ENCODE results near the gene COMMD8.

Gene COMMD8

GRCh38 chr4:47500776-47501175 is 37.3 kb upstream of the COMMD8 start:
- no peak overlapping the region for H3K27ac ChIP-seq
- H3K9ac ChIP-seq: no peak overlapping the region
- H3K4me2 ChIP-seq (ENCODE audit: low read length): no peak overlapping the region
- no peak overlapping the region for H2AFZ ChIP-seq
- no peaks in the 10 kb centered on the region for H3K9me3 ChIP-seq (ENCODE audit: control insufficient read depth, low read length)
- H3K36me3 ChIP-seq (ENCODE audit: control insufficient read depth, insufficient read depth, low read length): no peaks in the 10 kb centered on the region
- no peak for TF ChIP-seq CTCF (IDR thresholded peaks at IDR 0.05)
- no peaks in the 10 kb centered on the region for H3K27me3 ChIP-seq (ENCODE audit: control insufficient read depth, insufficient read depth, low read length)
- H3K79me2 ChIP-seq: no peaks in the 10 kb centered on the region
- H3K4me1 ChIP-seq: no peaks in the 10 kb centered on the region
- H3K4me3 ChIP-seq (ENCODE audit: low read depth, low read length): no peak overlapping the region

DNA sequence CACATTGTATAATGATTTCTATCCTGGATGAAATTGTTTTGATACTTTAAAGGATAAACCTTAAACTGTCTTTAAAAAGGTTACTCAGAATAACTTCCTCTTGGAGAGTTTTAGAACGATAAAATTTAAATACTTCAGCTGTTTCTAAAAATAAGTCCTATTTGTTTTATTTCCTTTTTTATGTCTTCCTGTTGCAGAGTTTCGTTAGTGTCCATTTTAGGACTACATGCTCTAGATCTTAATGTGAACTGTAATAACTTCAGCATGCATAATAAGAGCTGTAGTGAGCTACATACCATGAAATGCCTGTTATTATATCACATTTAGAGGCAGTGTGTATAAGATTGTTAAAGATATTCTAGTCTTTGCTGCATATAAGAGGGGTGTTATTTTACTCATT is 36.2 kb upstream of the COMMD8 start:
- Histone ChIP-seq H3K79me2 (no peaks in the 10 kb centered on the region), H3K36me3 (ENCODE audit: control insufficient read depth, insufficient read depth, low read length) (no peaks in the 10 kb centered on the region)

DNA sequence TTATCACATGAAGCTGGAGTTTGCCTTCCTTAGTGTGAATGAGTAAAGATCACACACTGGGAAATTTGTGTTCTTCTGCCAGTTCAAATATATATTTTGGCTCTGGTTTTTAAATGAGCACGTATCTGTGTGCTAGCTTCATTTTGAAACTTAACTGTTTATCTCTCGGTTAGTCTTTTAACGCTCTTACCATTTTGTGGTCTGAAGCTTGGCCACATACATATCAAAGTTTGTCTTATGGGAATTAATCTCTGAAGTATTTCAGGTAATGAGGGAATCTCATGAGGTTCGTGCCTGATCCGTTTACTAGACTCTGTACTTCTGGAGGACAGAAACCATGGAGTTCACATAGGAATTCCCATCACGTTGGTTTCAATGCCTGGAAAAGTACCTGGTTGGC is 35.4 kb upstream of the COMMD8 start:
- Histone ChIP-seq H2AFZ (no peak overlapping the region), H3K4me1 (no peaks in the 10 kb centered on the region), H3K9ac (no peak overlapping the region), H3K4me3 (ENCODE audit: low read depth, low read length) (no peak overlapping the region), H3K79me2 (no peaks in the 10 kb centered on the region), H3K27ac (no peak overlapping the region), H3K36me3 (ENCODE audit: control insufficient read depth, insufficient read depth, low read length) (no peaks in the 10 kb centered on the region), H3K4me2 (ENCODE audit: low read length) (no peak overlapping the region), H3K9me3 (ENCODE audit: control insufficient read depth, low read length) (no peaks in the 10 kb centered on the region), H3K27me3 (ENCODE audit: control insufficient read depth, insufficient read depth, low read length) (no peaks in the 10 kb centered on the region)
- no peak for TF ChIP-seq CTCF (IDR thresholded peaks at IDR 0.05)

More for the DNA sequence above, 36.2 kb upstream of the COMMD8 start:
- Histone ChIP-seq H3K4me3 (ENCODE audit: low read depth, low read length) (no peak overlapping the region), H3K27me3 (ENCODE audit: control insufficient read depth, insufficient read depth, low read length) (no peaks in the 10 kb centered on the region), H3K4me1 (no peaks in the 10 kb centered on the region), H3K27ac (peak overlapping the region; percentile 19), H3K9ac (no peak overlapping the region), H2AFZ (no peak overlapping the region), H3K9me3 (ENCODE audit: control insufficient read depth, low read length) (no peaks in the 10 kb centered on the region), H3K4me2 (ENCODE audit: low read length) (peak overlapping the region; percentile 20)
- TF ChIP-seq CTCF (IDR thresholded peaks at IDR 0.05): no peak

DNA sequence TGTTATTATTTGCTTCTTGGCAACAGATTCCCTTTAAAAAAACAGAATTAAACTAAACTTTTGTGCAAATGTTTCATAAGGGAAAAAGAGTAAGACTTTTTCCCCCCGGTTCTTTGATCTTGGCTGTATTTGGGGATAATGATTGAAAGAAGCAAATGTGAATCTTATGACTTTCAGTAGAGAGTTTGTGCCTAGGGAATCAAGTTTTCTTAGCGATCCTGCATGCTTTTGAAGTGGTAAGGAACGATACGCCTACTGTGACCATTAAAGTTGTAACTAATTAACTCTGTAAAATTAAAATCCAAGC is 30.6 kb upstream of the COMMD8 start:
- Histone ChIP-seq H2AFZ (no peak overlapping the region), H3K27me3 (ENCODE audit: control insufficient read depth, insufficient read depth, low read length) (no peaks in the 10 kb centered on the region), H3K9me3 (ENCODE audit: control insufficient read depth, low read length) (no peaks in the 10 kb centered on the region), H3K79me2 (peaks cover 2% of the 10 kb centered on the region), H3K4me1 (no peaks in the 10 kb centered on the region), H3K27ac (no peak overlapping the region), H3K9ac (no peak overlapping the region), H3K36me3 (ENCODE audit: control insufficient read depth, insufficient read depth, low read length) (no peaks in the 10 kb centered on the region), H3K4me3 (ENCODE audit: low read depth, low read length) (no peak overlapping the region), H3K4me2 (ENCODE audit: low read length) (no peak overlapping the region)
- no peak for TF ChIP-seq CTCF (IDR thresholded peaks at IDR 0.05)

- Histone ChIP-seq H3K36me3 (ENCODE audit: control insufficient read depth, insufficient read depth, low read length) (no peaks in the 10 kb centered on the region), H3K4me1 (no peaks in the 10 kb centered on the region), H3K4me3 (ENCODE audit: low read depth, low read length) (no peak overlapping the region), H2AFZ (no peak overlapping the region), H3K27ac (no peak overlapping the region), H3K9ac (no peak overlapping the region), H3K79me2 (peaks cover 5% of the 10 kb centered on the region), H3K27me3 (ENCODE audit: control insufficient read depth, insufficient read depth, low read length) (no peaks in the 10 kb centered on the region), H3K4me2 (ENCODE audit: low read length) (no peak overlapping the region), H3K9me3 (ENCODE audit: control insufficient read depth, low read length) (no peaks in the 10 kb centered on the region)
- TF ChIP-seq CTCF (IDR thresholded peaks at IDR 0.05): no peak
Measured at GRCh38 chr4:47493238-47494123, 30.0 kb upstream of the COMMD8 start.

Measured in parathyroid adenoma (tissue), 2 donors.